CD4-positive, alpha-beta T cell (primary cell): ENCODE results near the gene COPS8. TPM values are rescaled to one million over a fixed set of nuclear protein-coding genes. Genes with fewer than 3 reads are reported as not detected.
A peak's percentile ranks its signal among the peaks of the same experiment; 100 is the strongest.

ENCODE experiments used
- ATAC-seq: fragments of 200-7000 bp; cut with Tn5 transposase; one replicate; pipeline ENCODE4 v1.10.0; 2022; ENCODE audit warnings: mild to moderate bottlenecking; ENCODE audit not compliant: poor library complexity
- CTCF ChIA-PET: fragments of 350-600 bp; sonication (Branson Sonifier 250); formaldehyde crosslinking; loops from one replicate; lab custom pipeline; 2021; ENCODE audit warnings: antibody characterized with exemption, inconsistent platforms; lab: Charles Lee
- POLR2A ChIA-PET: fragments of 350-600 bp; sonication (Branson Sonifier 250); formaldehyde crosslinking; loops from one replicate; lab custom pipeline; 2021; ENCODE audit warnings: antibody characterized with exemption, inconsistent platforms; lab: Charles Lee
- DNase-seq, 14 experiments: peaks; one replicate each; pipeline ENCODE4 v3.0.0-alpha.2; 2013 to 2020; ENCODE audit warnings: mixed read lengths in 2 of 14
- H3K27ac ChIP-seq, 2 donors: one replicate each; pipeline versions ENCODE4 v1.5.1 to v1.7.0; 2013; ENCODE audit warnings: low read length in 2 of 2, low read depth in 1 of 2, mild to moderate bottlenecking in 1 of 2
- H3K27me3 ChIP-seq, 2 experiments: 1 replicate in 1 of 2; 2 replicates in 1 of 2; pipeline versions ENCODE4 v1.6.1 to v1.7.0; 2013; ENCODE audit warnings: low read length in 2 of 2, control low read depth in 1 of 2, mild to moderate bottlenecking in 1 of 2, moderate library complexity in 1 of 2; ENCODE audit not compliant: insufficient read depth in 2 of 2, control insufficient read depth in 1 of 2
- H3K36me3 ChIP-seq: one replicate; pipeline ENCODE4 v1.6.1; 2013; ENCODE audit warnings: low read length, control low read depth; ENCODE audit not compliant: insufficient read depth
- H3K4me1 ChIP-seq: one replicate; pipeline ENCODE4 v1.6.1; 2013; ENCODE audit warnings: low read length, control low read depth; ENCODE audit not compliant: insufficient read depth
- H3K4me3 ChIP-seq: one replicate; pipeline ENCODE4 v1.5.1; 2013; ENCODE audit warnings: mild to moderate bottlenecking, low read length, moderate library complexity
- H3K9me3 ChIP-seq, 2 experiments: 1 replicate in 1 of 2; 2 replicates in 1 of 2; pipeline versions ENCODE4 v1.6.1 to v1.7.0; 2013; ENCODE audit warnings: low read length in 2 of 2, mild to moderate bottlenecking in 2 of 2, control low read depth in 1 of 2, moderate library complexity in 1 of 2; ENCODE audit not compliant: control insufficient read depth in 1 of 2, insufficient read depth in 1 of 2
- H3K27ac Mint-ChIP-seq: one replicate; pipeline ENCODE4 v1.8.0; 2020; ENCODE audit warnings: mixed read lengths
- H3K27me3 Mint-ChIP-seq: one replicate; pipeline ENCODE4 v1.8.0; 2021; ENCODE audit warnings: mixed read lengths
- H3K36me3 Mint-ChIP-seq: one replicate; pipeline ENCODE4 v1.8.0; 2021; ENCODE audit warnings: low read depth, mixed read lengths
- H3K4me1 Mint-ChIP-seq: one replicate; pipeline ENCODE4 v1.8.0; 2021; ENCODE audit warnings: low read depth, mixed read lengths
- H3K4me3 Mint-ChIP-seq: one replicate; pipeline ENCODE4 v1.8.0; 2020; ENCODE audit warnings: mild to moderate bottlenecking, mixed read lengths
- H3K9me3 Mint-ChIP-seq: one replicate; pipeline ENCODE4 v1.8.0; 2020; ENCODE audit warnings: mixed read lengths
- intact Hi-C, 2 experiments: fragments of 100-400 bp; cut with DNase I in 1 of 2; cut with micrococcal nuclease in 1 of 2; formaldehyde crosslinking; loops; one replicate each; pipeline versions ENCODE4 v1.15.1 to v1.9.0; 2023 to 2025; cut with DNase I, micrococcal nuclease
- total RNA-seq, 174 experiments: library from RNA in 2 of 174; stranded (reverse) in 2 of 174; gene quantifications; one replicate each; pipeline ENCODE4 v1.2.3 and lab custom pipeline; 2021 to 2026
- TF ChIP-seq, protein P1 (sequence below): fragments of 200-600 bp; IDR thresholded peaks from one replicate; pipeline ENCODE4 v1.8.0; 2022; ENCODE audit warnings: antibody characterized with exemption, mild to moderate bottlenecking

COPS8 gene
- total RNA-seq, 2 experiments from 2014 or later = 47.9 to 51.7 TPM

DNA sequence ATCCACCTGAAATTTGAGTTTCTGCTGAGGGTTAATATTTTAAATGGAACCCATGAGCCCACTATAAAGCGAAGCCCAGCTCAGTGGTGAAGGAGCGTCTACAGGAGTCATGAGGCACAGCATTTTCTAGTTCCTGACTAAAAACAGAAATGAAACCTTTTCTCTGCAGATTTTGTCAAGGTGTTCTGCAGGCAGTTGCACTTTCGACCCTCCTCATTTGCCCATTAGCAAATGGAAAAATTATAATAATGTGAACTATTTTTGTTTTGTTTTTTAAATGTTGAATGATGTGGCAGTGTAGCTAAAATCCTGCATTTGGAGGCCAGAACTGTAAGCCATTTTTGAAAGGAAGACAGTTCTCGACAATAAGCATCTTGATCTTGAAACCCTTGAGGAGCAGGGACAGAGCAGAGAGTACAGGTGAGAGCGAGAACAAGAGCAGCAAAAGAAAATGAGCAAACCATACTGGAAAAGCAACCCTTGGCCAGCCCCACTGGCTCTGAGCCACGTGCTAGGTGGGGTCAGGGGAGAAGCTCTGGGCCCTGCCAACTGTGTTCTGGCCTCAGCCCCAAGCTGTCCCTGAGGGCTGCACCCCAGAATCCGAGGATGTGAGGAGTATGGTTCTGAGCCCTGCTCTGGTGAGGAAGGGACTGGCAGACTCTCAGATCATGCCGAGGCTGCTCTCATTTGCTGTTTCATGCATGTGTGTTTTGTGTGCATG, 26.4 kb upstream of the COPS8 start:
- Histone ChIP-seq H3K9me3 (no peaks in the 10 kb centered on the region), H3K27ac (no peak overlapping the region), H3K36me3 (no peaks in the 10 kb centered on the region), H3K27me3 (no peaks in the 10 kb centered on the region), H3K4me1 (peaks cover 5% of the 10 kb centered on the region), H3K4me3 (no peak overlapping the region)
- TF ChIP-seq, protein P1, sequence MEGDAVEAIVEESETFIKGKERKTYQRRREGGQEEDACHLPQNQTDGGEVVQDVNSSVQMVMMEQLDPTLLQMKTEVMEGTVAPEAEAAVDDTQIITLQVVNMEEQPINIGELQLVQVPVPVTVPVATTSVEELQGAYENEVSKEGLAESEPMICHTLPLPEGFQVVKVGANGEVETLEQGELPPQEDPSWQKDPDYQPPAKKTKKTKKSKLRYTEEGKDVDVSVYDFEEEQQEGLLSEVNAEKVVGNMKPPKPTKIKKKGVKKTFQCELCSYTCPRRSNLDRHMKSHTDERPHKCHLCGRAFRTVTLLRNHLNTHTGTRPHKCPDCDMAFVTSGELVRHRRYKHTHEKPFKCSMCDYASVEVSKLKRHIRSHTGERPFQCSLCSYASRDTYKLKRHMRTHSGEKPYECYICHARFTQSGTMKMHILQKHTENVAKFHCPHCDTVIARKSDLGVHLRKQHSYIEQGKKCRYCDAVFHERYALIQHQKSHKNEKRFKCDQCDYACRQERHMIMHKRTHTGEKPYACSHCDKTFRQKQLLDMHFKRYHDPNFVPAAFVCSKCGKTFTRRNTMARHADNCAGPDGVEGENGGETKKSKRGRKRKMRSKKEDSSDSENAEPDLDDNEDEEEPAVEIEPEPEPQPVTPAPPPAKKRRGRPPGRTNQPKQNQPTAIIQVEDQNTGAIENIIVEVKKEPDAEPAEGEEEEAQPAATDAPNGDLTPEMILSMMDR = no peak
- intact Hi-C loops = no loop called here
- ChIA-PET POLR2A (no interaction called here), CTCF (no interaction called here)
- Mint-ChIP-seq H3K27me3 (peaks cover 5% of the 10 kb centered on the region), H3K4me3 (no peak overlapping the region), H3K27ac (no peak overlapping the region), H3K4me1 (no peaks in the 10 kb centered on the region), H3K36me3 (no peaks in the 10 kb centered on the region), H3K9me3 (no peaks in the 10 kb centered on the region)
- no peak for ATAC-seq
- no peak for DNase-seq

DNA sequence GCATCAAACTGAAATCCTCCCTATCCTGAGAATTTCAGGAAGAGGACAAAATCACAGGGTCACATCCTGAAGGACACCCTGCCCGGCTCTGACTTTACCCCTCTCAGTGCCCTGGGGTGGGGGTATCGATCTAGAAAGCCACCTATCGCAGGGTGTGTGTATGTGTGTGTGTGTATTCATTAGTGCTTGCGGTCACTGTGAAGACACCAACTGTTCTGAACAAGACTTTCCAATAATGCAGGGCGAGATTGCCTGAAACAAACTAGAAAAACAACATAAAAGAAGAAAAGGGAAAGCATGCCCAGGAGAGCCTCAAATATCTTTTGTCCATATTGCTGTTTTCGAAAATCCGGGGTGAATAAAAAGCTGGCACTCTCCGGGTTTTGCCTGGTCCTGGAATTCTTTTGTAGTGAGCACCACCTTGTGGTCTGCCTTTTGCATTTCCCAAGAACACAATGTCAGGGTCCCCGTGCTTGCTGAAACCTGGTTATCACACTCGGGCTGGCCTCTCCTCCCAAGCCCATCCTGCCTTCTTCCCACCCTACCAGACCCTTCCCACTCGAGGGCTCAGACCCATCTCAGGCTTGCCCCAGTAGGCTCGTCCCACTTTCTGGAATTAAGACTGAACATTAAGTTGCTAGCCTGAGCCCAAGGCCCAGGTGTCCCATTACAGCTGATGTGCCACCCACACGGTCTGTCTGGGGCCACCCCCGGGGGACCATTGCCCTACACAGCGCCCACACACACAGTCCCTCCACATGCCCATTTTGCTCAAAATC, 25.0 kb upstream of the COPS8 start:
- Mint-ChIP-seq H3K27me3 (peaks cover 5% of the 10 kb centered on the region), H3K4me1 (no peaks in the 10 kb centered on the region), H3K9me3 (no peaks in the 10 kb centered on the region), H3K4me3 (no peak overlapping the region), H3K27ac (no peak overlapping the region), H3K36me3 (no peaks in the 10 kb centered on the region)
- ChIA-PET CTCF (interaction anchor here (0.6 kb wide), 1 partner anchor 10 kb away, joined by 3 read pairs; no protein-coding TSS in a partner anchor), POLR2A (no interaction called here)
- intact Hi-C loops = loop anchor here (1.0 to 5.0 kb wide), 5 partner anchors 488 to 717 kb away; no protein-coding TSS in a partner anchor
- H3K27me3 ChIP-seq = no peaks in the 10 kb centered on the region
- H3K4me3 ChIP-seq = no peak overlapping the region
- ATAC-seq (peak; percentile 48), DNase-seq (peak in 7 of 14 experiments; percentile 6 to 62 (median 23))
- H3K9me3 ChIP-seq = no peaks in the 10 kb centered on the region
- H3K27ac ChIP-seq = no peak overlapping the region
- peaks cover 5% of the 10 kb centered on the region for H3K4me1 ChIP-seq
- H3K36me3 ChIP-seq = no peaks in the 10 kb centered on the region
- TF ChIP-seq, protein P1 = peak; percentile 51

DNA sequence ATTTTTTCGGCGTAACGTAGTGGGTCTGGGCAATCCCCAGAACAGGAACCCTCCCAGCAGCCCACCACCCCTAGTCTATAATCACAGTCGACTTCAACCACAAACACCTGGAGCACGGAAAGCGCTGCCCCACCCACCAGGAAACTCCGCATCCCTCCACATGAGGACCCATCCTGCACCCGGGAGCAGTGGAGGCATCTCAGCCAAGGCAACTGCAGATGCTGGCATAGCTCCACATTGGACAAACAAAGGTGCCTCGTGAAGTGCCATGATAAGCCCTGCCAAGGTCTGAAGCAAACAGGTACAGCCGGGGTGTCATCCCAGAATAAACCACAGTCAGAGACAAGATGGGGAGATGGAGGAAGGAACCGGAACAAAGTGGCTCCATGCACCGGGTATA, 24.3 kb upstream of the COPS8 start:
- Histone ChIP-seq H3K27me3 (no peaks in the 10 kb centered on the region), H3K27ac (no peak overlapping the region), H3K9me3 (no peaks in the 10 kb centered on the region), H3K4me3 (no peak overlapping the region), H3K4me1 (peaks cover 5% of the 10 kb centered on the region), H3K36me3 (no peaks in the 10 kb centered on the region)
- DNase-seq (no peak), ATAC-seq (no peak)
- Mint-ChIP-seq H3K27ac (no peak overlapping the region), H3K9me3 (no peaks in the 10 kb centered on the region), H3K4me1 (no peaks in the 10 kb centered on the region), H3K27me3 (peaks cover 5% of the 10 kb centered on the region), H3K4me3 (no peak overlapping the region), H3K36me3 (no peaks in the 10 kb centered on the region)
- POLR2A ChIA-PET = no interaction called here
- intact Hi-C loops = loop anchor here (5.0 kb wide), 2 partner anchors 489 to 549 kb away; no protein-coding TSS in a partner anchor
- TF ChIP-seq, protein P1 = no peak
- CTCF ChIA-PET = no interaction called here
